ENCODE data around the gene SLC24A5.

DNA sequence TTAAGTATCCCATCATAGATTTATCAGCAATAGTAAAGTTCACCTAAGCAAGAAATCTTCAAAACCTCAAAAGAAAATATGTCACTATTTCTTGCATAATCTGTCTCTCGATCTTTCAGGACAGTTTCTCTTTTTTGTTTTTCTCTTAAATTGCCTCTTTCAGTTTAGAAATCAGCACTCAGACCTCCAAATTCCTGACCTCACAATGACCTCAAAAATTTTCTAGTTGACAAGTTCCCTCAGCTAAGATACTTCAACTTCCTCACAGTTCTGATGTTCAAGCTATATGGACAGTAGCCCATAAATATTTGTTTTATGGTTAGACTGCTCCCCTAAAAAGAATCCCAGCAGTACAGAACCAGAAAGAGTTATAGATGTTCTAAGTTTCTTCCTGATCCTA lies 24.1 kb downstream of the SLC24A5 start:
- TF ChIP-seq, protein P1, sequence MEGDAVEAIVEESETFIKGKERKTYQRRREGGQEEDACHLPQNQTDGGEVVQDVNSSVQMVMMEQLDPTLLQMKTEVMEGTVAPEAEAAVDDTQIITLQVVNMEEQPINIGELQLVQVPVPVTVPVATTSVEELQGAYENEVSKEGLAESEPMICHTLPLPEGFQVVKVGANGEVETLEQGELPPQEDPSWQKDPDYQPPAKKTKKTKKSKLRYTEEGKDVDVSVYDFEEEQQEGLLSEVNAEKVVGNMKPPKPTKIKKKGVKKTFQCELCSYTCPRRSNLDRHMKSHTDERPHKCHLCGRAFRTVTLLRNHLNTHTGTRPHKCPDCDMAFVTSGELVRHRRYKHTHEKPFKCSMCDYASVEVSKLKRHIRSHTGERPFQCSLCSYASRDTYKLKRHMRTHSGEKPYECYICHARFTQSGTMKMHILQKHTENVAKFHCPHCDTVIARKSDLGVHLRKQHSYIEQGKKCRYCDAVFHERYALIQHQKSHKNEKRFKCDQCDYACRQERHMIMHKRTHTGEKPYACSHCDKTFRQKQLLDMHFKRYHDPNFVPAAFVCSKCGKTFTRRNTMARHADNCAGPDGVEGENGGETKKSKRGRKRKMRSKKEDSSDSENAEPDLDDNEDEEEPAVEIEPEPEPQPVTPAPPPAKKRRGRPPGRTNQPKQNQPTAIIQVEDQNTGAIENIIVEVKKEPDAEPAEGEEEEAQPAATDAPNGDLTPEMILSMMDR (IDR thresholded peaks at IDR 0.05), result no peak
- no peak for TF ChIP-seq POLR2A (IDR thresholded peaks at IDR 0.05)
- TF ChIP-seq EP300 (IDR thresholded peaks at IDR 0.05), result no peak

Data from sigmoid colon (tissue), 4 donors.